IgD-negative memory B cell (primary cell): Measurements from ENCODE around the gene MACF1. TPM values are rescaled to one million over a fixed set of nuclear protein-coding genes. Genes with fewer than 3 reads are reported as not detected.

Experiments used
- H3K27ac Mint-ChIP-seq, 3 donors: one replicate each; pipeline ENCODE4 v1.8.0; 2020 to 2022; ENCODE audit warnings: mild to moderate bottlenecking in 3 of 3, mixed read lengths in 3 of 3, moderate library complexity in 1 of 3
- H3K27me3 Mint-ChIP-seq: one replicate; pipeline ENCODE4 v1.8.0; 2021; ENCODE audit warnings: mixed read lengths
- H3K36me3 Mint-ChIP-seq: one replicate; pipeline ENCODE4 v1.8.0; 2020; ENCODE audit warnings: mild to moderate bottlenecking, mixed read lengths
- H3K4me1 Mint-ChIP-seq, 3 donors: one replicate each; pipeline ENCODE4 v1.8.0; 2020 to 2022; ENCODE audit warnings: mixed read lengths in 3 of 3, mild to moderate bottlenecking in 1 of 3
- H3K4me3 Mint-ChIP-seq, 4 donors: one replicate each; pipeline ENCODE4 v1.8.0; 2020 to 2022; ENCODE audit warnings: mild to moderate bottlenecking in 4 of 4, mixed read lengths in 4 of 4, moderate library complexity in 3 of 4
- H3K9me3 Mint-ChIP-seq, 3 donors: one replicate each; pipeline ENCODE4 v1.8.0; 2020 to 2021; ENCODE audit warnings: mixed read lengths in 3 of 3, mild to moderate bottlenecking in 1 of 3
- polyA plus RNA-seq: library from polyadenylated mRNA; unstranded; fragments of 300-500 nt; fragmentation: Illumina TruSeq; gene quantifications from one replicate; pipeline ENCODE4 v1.2.3, GENCODE V29; 2021

Gene MACF1
- polyA plus RNA-seq, 1 donor from 2014 or later, result 51.2 TPM

DNA sequence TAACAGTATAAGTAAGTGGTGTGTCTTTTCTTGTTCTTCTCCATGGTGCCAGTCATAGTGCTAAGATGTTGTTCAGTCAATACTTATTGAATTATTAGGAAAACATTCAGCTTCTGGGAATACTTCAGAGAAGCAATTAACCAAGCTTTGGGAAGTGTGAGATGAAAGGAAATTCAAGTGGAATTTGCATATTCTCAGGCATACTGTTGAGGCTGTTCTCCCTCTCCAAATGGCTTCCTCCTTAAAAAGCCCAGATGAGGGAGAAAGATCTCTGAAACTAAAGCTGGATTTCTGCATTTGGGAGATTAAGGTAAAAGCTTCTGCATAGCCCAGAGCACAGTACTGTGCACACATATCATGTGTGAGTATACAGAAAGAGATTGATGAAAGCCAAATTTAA, 73.4 kb downstream of the MACF1 start:
- Mint-ChIP-seq H3K4me1 (peaks cover 9 to 31% (median 23%) of the 10 kb centered on the region in 3 donors), H3K4me3 (no peak overlapping the region), H3K9me3 (no peaks in the 10 kb centered on the region), H3K27ac (no peak overlapping the region), H3K27me3 (no peaks in the 10 kb centered on the region), H3K36me3 (no peaks in the 10 kb centered on the region)

DNA sequence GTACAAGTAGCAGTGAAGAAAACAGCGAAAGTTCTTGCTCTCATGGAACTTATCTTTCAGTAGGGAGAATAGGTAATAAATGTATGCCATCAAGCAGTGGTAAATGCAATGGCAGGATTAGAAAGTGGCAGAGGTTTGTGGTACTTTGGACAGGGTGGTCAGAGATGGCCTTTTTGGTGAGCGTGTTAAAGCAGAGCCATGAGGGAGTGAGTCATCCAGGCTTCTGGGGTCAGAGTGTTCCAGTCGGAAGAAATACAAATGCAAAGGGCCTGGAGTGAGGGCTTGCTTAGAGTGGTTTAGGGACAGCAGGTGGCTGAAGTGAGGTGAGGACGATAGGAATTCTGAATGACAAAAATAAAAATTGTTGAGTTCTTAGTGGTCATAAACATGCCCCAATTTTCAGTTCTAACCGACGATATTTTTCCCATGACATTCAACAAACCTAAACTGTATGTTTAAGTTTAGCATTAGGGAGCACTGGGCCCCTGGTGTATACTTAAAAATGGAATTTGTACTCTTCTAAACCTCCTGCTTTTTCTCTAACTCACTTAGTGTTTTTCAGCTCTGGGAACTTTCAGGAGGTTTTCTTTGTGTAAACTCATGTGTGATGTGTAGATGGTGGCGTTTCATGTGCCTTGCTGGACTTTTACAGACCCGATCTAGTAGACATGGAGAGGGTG, 78.2 kb downstream of the MACF1 start:
- Mint-ChIP-seq H3K27me3 (no peaks in the 10 kb centered on the region), H3K9me3 (no peaks in the 10 kb centered on the region), H3K36me3 (peaks cover 7% of the 10 kb centered on the region), H3K4me1 (peaks cover 3 to 16% (median 12%) of the 10 kb centered on the region in 3 donors), H3K4me3 (no peak overlapping the region), H3K27ac (no peak overlapping the region)

- no peak overlapping the region for H3K27ac Mint-ChIP-seq
- no peak overlapping the region for H3K4me3 Mint-ChIP-seq
- H3K36me3 Mint-ChIP-seq, result peaks cover 7% of the 10 kb centered on the region
Measured at GRCh38 chr1:39283858-39284257, 79.4 kb downstream of the MACF1 start.

DNA sequence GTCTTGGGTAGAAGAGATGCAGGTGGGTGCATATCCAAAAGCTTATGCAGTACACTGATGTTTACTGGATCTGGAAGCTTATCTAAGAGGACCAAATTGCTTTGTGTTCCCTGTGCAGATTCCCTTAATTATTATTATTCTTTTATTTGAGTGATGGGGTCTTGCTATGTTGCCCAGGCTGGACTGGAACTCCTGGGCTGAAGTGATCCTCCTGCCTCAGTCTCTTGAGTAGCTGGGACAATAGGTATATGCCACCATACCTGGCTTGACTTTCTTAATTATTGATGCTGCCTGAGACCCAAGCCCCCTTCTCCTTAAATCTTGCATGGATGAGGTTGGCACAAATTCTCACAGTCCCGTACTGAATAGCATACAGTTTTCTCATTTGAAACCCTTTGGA, 83.0 kb downstream of the MACF1 start:
- Mint-ChIP-seq H3K4me1 (no peaks in the 10 kb centered on the region), H3K4me3 (no peak overlapping the region), H3K27ac (no peak overlapping the region), H3K36me3 (peaks cover 11% of the 10 kb centered on the region), H3K9me3 (no peaks in the 10 kb centered on the region), H3K27me3 (no peaks in the 10 kb centered on the region)

More at GRCh38 chr1:39283858-39284257, 79.4 kb downstream of the MACF1 start:
- Mint-ChIP-seq H3K9me3 (no peaks in the 10 kb centered on the region), H3K27me3 (no peaks in the 10 kb centered on the region), H3K4me1 (peaks cover 0 to 6% (median 5%) of the 10 kb centered on the region in 3 donors)

GRCh38 chr1:39288735-39289465, 84.4 kb downstream of the MACF1 start:
- H3K9me3 Mint-ChIP-seq, result no peaks in the 10 kb centered on the region
- no peaks in the 10 kb centered on the region for H3K4me1 Mint-ChIP-seq
- no peaks in the 10 kb centered on the region for H3K27me3 Mint-ChIP-seq
- H3K27ac Mint-ChIP-seq, result peak overlapping the region in 1 of 3 donors; percentile 35
- H3K4me3 Mint-ChIP-seq, result no peak overlapping the region
- peaks cover 12% of the 10 kb centered on the region for H3K36me3 Mint-ChIP-seq

- Mint-ChIP-seq H3K36me3 (peaks cover 12% of the 10 kb centered on the region), H3K27ac (no peak overlapping the region), H3K9me3 (no peaks in the 10 kb centered on the region), H3K27me3 (no peaks in the 10 kb centered on the region), H3K4me1 (peaks cover 0 to 2% (median 0%) of the 10 kb centered on the region in 3 donors), H3K4me3 (no peak overlapping the region)
Measured at GRCh38 chr1:39292401-39292800, 87.9 kb downstream of the MACF1 start.

DNA sequence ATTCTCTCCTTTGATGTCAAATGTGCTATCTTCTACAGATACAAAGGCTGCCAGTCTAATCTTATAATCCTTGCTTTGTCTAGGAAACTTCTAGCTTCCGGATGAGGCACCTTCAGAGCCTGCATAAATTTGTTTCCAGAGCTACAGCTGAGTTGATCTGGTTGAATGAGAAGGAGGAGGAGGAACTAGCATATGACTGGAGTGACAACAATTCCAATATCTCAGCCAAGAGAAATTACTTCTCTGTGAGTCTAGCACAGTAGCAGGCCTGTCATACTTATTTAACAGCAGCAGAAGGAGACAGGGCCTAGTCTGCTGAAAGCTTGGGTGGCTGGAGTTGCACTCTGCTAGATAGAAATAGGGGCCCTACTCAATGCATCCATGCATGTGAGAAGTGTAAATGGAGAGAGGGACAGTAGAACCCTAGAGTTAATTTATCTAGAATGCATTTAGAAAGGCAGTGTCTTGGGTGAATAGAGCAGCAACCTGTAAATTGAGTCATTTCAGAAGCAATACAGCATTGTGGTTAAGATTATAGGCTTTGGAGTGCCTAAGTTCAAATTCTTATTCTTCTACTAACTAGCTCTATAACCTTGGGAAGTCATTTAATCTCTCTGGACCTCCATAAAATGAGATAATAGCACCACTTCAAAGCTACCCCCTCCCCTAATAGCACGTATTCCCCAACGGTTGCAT, 89.0 kb downstream of the MACF1 start:
- H3K36me3 Mint-ChIP-seq, result peaks cover 12% of the 10 kb centered on the region
- peak overlapping the region in 1 of 3 donors; percentile 39 for H3K27ac Mint-ChIP-seq
- H3K4me1 Mint-ChIP-seq, result peaks cover 0 to 2% (median 0%) of the 10 kb centered on the region in 3 donors
- H3K4me3 Mint-ChIP-seq, result no peak overlapping the region
- no peaks in the 10 kb centered on the region for H3K9me3 Mint-ChIP-seq
- H3K27me3 Mint-ChIP-seq, result no peaks in the 10 kb centered on the region

DNA sequence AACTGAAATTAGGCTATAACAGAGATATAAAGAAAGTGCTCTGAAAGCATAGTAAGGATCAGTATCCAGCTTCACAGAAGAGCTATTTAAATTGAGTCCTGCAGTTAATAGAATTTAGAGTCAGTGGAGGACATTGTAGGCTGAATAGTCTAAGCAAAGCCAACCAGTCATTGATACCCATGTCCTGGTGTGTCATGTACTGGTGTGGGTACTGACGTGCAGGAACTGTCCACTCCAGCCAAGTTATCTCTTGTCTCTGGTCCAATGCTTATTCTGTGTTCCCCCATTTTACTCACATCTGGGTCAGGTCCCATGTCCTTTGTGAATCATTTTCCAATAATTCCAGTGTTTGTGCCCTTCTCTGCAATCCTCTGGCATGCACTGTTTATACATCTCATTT, 90.0 kb downstream of the MACF1 start:
- Mint-ChIP-seq H3K36me3 (peaks cover 12% of the 10 kb centered on the region), H3K27me3 (no peaks in the 10 kb centered on the region), H3K27ac (peak overlapping the region in 1 of 3 donors; percentile 29), H3K9me3 (no peaks in the 10 kb centered on the region), H3K4me1 (peaks cover 0 to 2% (median 0%) of the 10 kb centered on the region in 3 donors), H3K4me3 (no peak overlapping the region)

DNA sequence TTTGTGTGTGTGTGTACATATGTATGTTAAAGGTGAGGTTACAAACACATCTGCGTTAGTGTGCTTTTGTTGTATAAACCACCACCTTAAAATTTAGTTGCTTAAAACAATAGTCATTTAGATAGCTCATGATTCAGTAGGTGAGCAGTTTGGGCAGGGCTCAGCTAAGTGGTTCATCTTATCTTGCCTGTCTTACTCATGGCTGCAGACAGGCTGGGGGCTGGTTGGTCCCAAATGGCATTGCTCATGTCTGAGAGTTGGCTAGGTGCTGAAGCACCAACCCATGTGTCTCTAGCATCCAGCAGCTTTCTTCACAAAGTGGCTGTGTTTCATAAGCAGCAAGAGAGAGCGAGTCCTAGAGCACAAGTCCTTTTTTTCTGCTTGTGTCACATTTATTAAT, 91.4 kb downstream of the MACF1 start:
- no peaks in the 10 kb centered on the region for H3K9me3 Mint-ChIP-seq
- H3K27me3 Mint-ChIP-seq, result no peaks in the 10 kb centered on the region
- H3K4me1 Mint-ChIP-seq, result peaks cover 0 to 2% (median 0%) of the 10 kb centered on the region in 3 donors
- peak overlapping the region in 1 of 3 donors; percentile 10 for H3K27ac Mint-ChIP-seq
- peaks cover 17% of the 10 kb centered on the region for H3K36me3 Mint-ChIP-seq
- no peak overlapping the region for H3K4me3 Mint-ChIP-seq

GRCh38 chr1:39297551-39297950, 93.1 kb downstream of the MACF1 start:
- peaks cover 0 to 2% (median 0%) of the 10 kb centered on the region in 3 donors for H3K4me1 Mint-ChIP-seq
- no peaks in the 10 kb centered on the region for H3K9me3 Mint-ChIP-seq
- H3K4me3 Mint-ChIP-seq, result no peak overlapping the region
- no peak overlapping the region for H3K27ac Mint-ChIP-seq
- H3K36me3 Mint-ChIP-seq, result peaks cover 18% of the 10 kb centered on the region
- H3K27me3 Mint-ChIP-seq, result no peaks in the 10 kb centered on the region

DNA sequence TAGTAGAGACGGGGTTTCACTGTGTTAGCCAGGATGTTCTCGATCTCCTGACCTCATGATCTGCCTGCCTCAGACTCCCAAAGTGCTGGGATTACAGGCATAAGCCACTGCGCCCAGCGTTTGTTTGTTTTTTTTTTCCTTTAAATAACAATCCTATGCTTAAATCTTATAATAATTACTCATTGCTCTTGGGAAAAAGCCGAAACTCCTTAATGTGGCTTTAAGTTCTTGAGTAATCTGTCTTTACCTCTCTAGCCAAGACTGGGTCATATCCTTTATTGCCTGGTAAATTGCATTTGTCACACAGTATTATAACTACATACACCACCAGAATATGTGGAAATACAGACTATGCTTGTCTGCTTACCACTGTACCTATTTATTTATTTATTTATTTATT, 97.1 kb downstream of the MACF1 start:
- H3K4me3 Mint-ChIP-seq, result no peak overlapping the region
- no peak overlapping the region for H3K27ac Mint-ChIP-seq
- H3K4me1 Mint-ChIP-seq, result peaks cover 7 to 10% (median 7%) of the 10 kb centered on the region in 3 donors
- no peaks in the 10 kb centered on the region for H3K27me3 Mint-ChIP-seq
- H3K9me3 Mint-ChIP-seq, result no peaks in the 10 kb centered on the region
- H3K36me3 Mint-ChIP-seq, result peaks cover 17% of the 10 kb centered on the region

DNA sequence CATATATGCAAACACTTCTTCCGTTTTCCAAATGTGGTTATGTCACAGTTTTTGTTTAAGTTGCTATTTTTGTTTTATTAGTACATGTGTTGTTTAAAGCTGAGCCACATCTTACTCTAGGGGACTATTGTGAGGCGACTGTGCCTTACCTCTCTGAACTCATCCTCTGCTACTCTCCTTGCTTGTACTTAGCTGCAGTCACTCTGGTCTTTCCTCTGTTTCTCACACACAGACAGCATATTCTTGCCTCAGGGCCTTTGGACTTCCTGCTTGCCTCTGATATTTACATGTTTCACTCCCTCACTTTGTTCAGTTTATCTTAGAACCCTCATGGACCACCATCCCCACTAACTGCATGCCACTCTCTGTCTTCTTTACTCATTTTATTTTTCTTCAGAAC, 101.1 kb downstream of the MACF1 start:
- H3K27me3 Mint-ChIP-seq, result no peaks in the 10 kb centered on the region

GRCh38 chr1:39310015-39310414, 105.5 kb downstream of the MACF1 start:
- no peak overlapping the region for H3K4me3 Mint-ChIP-seq
- no peaks in the 10 kb centered on the region for H3K9me3 Mint-ChIP-seq
- H3K36me3 Mint-ChIP-seq, result peaks cover 9% of the 10 kb centered on the region
- no peaks in the 10 kb centered on the region for H3K27me3 Mint-ChIP-seq
- peaks cover 7% of the 10 kb centered on the region in 3 donors for H3K4me1 Mint-ChIP-seq
- peak overlapping the region in 1 of 3 donors; percentile 15 for H3K27ac Mint-ChIP-seq

More for the DNA sequence above, 101.1 kb downstream of the MACF1 start:
- Mint-ChIP-seq H3K4me1 (peaks cover 7 to 10% (median 7%) of the 10 kb centered on the region in 3 donors), H3K36me3 (peaks cover 19% of the 10 kb centered on the region), H3K4me3 (peak overlapping the region in 1 of 4 donors; percentile 4), H3K27ac (peak overlapping the region in 1 of 3 donors; percentile 19), H3K9me3 (no peaks in the 10 kb centered on the region)

GRCh38 chr1:39310691-39311090, 106.2 kb downstream of the MACF1 start:
- Mint-ChIP-seq H3K4me1 (peaks cover 2% of the 10 kb centered on the region in 3 donors), H3K4me3 (no peak overlapping the region), H3K27ac (peak overlapping the region in 1 of 3 donors; percentile 21), H3K9me3 (no peaks in the 10 kb centered on the region), H3K27me3 (no peaks in the 10 kb centered on the region), H3K36me3 (peaks cover 9% of the 10 kb centered on the region)

GRCh38 chr1:39317111-39317510, 112.6 kb downstream of the MACF1 start:
- Mint-ChIP-seq H3K27me3 (no peaks in the 10 kb centered on the region), H3K27ac (no peak overlapping the region), H3K4me3 (peak overlapping the region in 1 of 4 donors; percentile 50), H3K4me1 (peaks cover 0 to 3% (median 2%) of the 10 kb centered on the region in 3 donors), H3K36me3 (no peaks in the 10 kb centered on the region), H3K9me3 (no peaks in the 10 kb centered on the region)
